Right kidney (tissue), 1 donor: ENCODE results near the gene STPG4.

Experiments
- DNase-seq: peaks from one replicate; pipeline ENCODE4 v3.0.0-alpha.2; 2016

STPG4 gene

GRCh38 chr2:47070920-47071824 is 83.9 kb downstream of the STPG4 start:
- DNase-seq: no peak

GRCh38 chr2:47070155-47070919 is 84.8 kb downstream of the STPG4 start:
- no peak for DNase-seq

- DNase-seq: peak; percentile 67
Measured at GRCh38 chr2:47069628-47070154, 85.4 kb downstream of the STPG4 start.

GRCh38 chr2:47068981-47069627 is 86.0 kb downstream of the STPG4 start:
- no peak for DNase-seq

- DNase-seq: no peak
Measured at GRCh38 chr2:47067788-47068407, 87.2 kb downstream of the STPG4 start.

GRCh38 chr2:47065771-47066380 is 89.2 kb downstream of the STPG4 start:
- no peak for DNase-seq

- DNase-seq: no peak
Measured at GRCh38 chr2:47065343-47065742, 89.8 kb downstream of the STPG4 start.

- DNase-seq: no peak
Measured at GRCh38 chr2:47064106-47064505, 91.0 kb downstream of the STPG4 start.

GRCh38 chr2:47063538-47063930 is 91.6 kb downstream of the STPG4 start:
- no peak for DNase-seq

GRCh38 chr2:47062681-47063537 is 92.2 kb downstream of the STPG4 start:
- DNase-seq: no peak

GRCh38 chr2:47061944-47062678 is 93.0 kb downstream of the STPG4 start:
- no peak for DNase-seq

- no peak for DNase-seq
Measured at GRCh38 chr2:47060652-47061170, 94.4 kb downstream of the STPG4 start.

- DNase-seq: no peak
Measured at GRCh38 chr2:47058003-47058931, 96.8 kb downstream of the STPG4 start.

- DNase-seq: no peak
Measured at GRCh38 chr2:47057687-47058002, 97.5 kb downstream of the STPG4 start.

GRCh38 chr2:47056868-47057686 is 98.0 kb downstream of the STPG4 start:
- no peak for DNase-seq

GRCh38 chr2:47056374-47056773 is 98.7 kb downstream of the STPG4 start:
- DNase-seq: no peak

- no peak for DNase-seq
Measured at GRCh38 chr2:47054868-47055267, 100.2 kb downstream of the STPG4 start.

- no peak for DNase-seq
Measured at GRCh38 chr2:47054036-47054555, 101.0 kb downstream of the STPG4 start.
